ENCODE data around the gene PRKG1. TPM values are rescaled to one million over a fixed set of nuclear protein-coding genes. Genes with fewer than 3 reads are reported as not detected.

Gene PRKG1
- total RNA-seq, 1 experiment from 2014 or later = 10.4 TPM

DNA sequence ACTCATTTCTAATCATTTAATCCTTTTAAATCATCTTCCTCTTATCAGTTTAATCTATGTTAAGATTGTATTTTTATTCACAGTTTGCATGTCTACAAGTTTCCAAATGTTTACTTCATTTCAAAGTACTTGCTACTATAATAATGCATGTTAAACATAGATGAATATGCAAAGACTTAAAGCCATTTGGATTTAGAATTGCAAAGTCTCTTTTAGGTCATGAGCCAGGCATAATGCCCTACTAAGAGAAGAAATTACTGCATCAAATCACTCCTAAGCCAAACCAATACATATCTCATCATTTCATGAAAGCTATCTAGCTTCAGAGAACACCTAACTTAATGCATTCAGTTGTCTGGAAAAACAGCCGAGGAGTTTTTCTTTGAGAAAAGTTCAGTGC, 266.1 kb downstream of the PRKG1 start:
- Histone ChIP-seq H3K79me2 (ENCODE audit: insufficient read depth, low read length) (no peaks in the 10 kb centered on the region), H3K18ac (ENCODE audit: insufficient read length, low read depth, low read length) (no peak overlapping the region), H2BK15ac (ENCODE audit: low read depth, low read length) (no peak overlapping the region), H3K27me3 (ENCODE audit: insufficient read depth, low read length) (no peaks in the 10 kb centered on the region), H4K20me1 (ENCODE audit: control insufficient read depth, insufficient read depth, insufficient read length) (no peaks in the 10 kb centered on the region), H2BK5ac (ENCODE audit: insufficient read length, low read length) (no peak overlapping the region), H3K14ac (ENCODE audit: insufficient read depth, low read length) (no peak overlapping the region), H3K56ac (ENCODE audit: insufficient read length, low read depth, low read length) (no peak overlapping the region), H3K4ac (ENCODE audit: low read depth, low read length) (no peak overlapping the region), H3K23ac (ENCODE audit: insufficient read length, low read depth, low read length) (no peak overlapping the region), H3K9ac (ENCODE audit: extremely low read depth, insufficient read length, low read length) (no peak overlapping the region), H4K91ac (ENCODE audit: insufficient read length, low read depth, low read length) (no peak overlapping the region), H4K5ac (ENCODE audit: insufficient read length, low read depth, low read length) (no peak overlapping the region), H3K9me3 (ENCODE audit: control insufficient read depth, low read depth, low read length) (no peaks in the 10 kb centered on the region), H2BK120ac (ENCODE audit: low read depth, low read length, poor library complexity, severe bottlenecking) (no peak overlapping the region), H2BK20ac (ENCODE audit: low read depth, low read length, poor library complexity, severe bottlenecking) (no peak overlapping the region), H3K4me1 (ENCODE audit: insufficient read depth, low read length) (no peaks in the 10 kb centered on the region), H2BK12ac (ENCODE audit: insufficient read length, low read depth, low read length) (no peak overlapping the region), H3K4me2 (ENCODE audit: insufficient read depth, insufficient read length, low read length) (no peak overlapping the region), H2AK5ac (ENCODE audit: insufficient read length, low read length) (no peak overlapping the region), H3K23me2 (ENCODE audit: insufficient read length, low read depth, low read length, poor library complexity, severe bottlenecking) (no peaks in the 10 kb centered on the region), H3K79me1 (ENCODE audit: insufficient read depth, low read depth, low read length, poor library complexity, severe bottlenecking) (no peaks in the 10 kb centered on the region), H2AFZ (ENCODE audit: low read length) (no peak overlapping the region), H4K8ac (replicated peaks; ENCODE audit: insufficient read length, low read depth, low read length) (no peak overlapping the region), H3K27ac (ENCODE audit: insufficient read length, low read depth, low read length) (no peak overlapping the region), H3T11ph (ENCODE audit: low read length) (no peak overlapping the region)
- no CpG with 5 or more reads among the region's 1 CpG for WGBS (ENCODE audit: extremely low coverage, insufficient read length, low lambda C conversion rate)
- Mint-ChIP-seq H3K4me3 (no peak overlapping the region), H3K9me3 (no peaks in the 10 kb centered on the region), H3K27ac (no peak overlapping the region), H3K36me3 (ENCODE audit: insufficient read depth in 1 of 3, low read depth in 3 of 3) (no peaks in the 10 kb centered on the region; a peak in 1 of 7 replicates), H3K27me3 (ENCODE audit: low read depth) (no peaks in the 10 kb centered on the region), H3K4me1 (peaks cover 7 to 8% of the 10 kb centered on the region in 2 experiments; a peak in 3 of 4 replicates)
- no peak for DNase-seq
- no peak for TF ChIP-seq CTCF (conservative IDR thresholded peaks at IDR 0.05)

Measured in H9 (cell line).